Activated CD4-positive, alpha-beta memory T cell treated with anti-CD3 and anti-CD28 coated beads, Interleukin-2, amount 10 ng/mL, durations not matched to agents 7 days and 5 days (primary cell): ENCODE results near the gene RGS16. TPM values are rescaled to one million over a fixed set of nuclear protein-coding genes. Genes with fewer than 3 reads are reported as not detected.

ENCODE experiments used
- CTCF ChIA-PET: fragments of 350-600 bp; sonication (Branson Sonifier 250); formaldehyde crosslinking; loops from one replicate; lab custom pipeline; 2021; ENCODE audit warnings: antibody characterized with exemption, inconsistent platforms; lab: Charles Lee
- POLR2A ChIA-PET: fragments of 350-600 bp; sonication (Branson Sonifier 250); formaldehyde crosslinking; loops from one replicate; lab custom pipeline; 2021; ENCODE audit warnings: antibody characterized with exemption; lab: Charles Lee
- DNase-seq: peaks from one replicate; pipeline ENCODE4 v3.0.0-alpha.2; 2020
- H3K27ac Mint-ChIP-seq: one replicate; pipeline ENCODE4 v1.8.0; 2021; ENCODE audit warnings: mild to moderate bottlenecking, mixed read lengths
- H3K27me3 Mint-ChIP-seq: one replicate; pipeline ENCODE4 v1.8.0; 2021; ENCODE audit warnings: mixed read lengths
- H3K36me3 Mint-ChIP-seq: one replicate; pipeline ENCODE4 v1.8.0; 2021; ENCODE audit warnings: low read depth, mixed read lengths
- H3K4me1 Mint-ChIP-seq: one replicate; pipeline ENCODE4 v1.8.0; 2021; ENCODE audit warnings: mixed read lengths
- H3K4me3 Mint-ChIP-seq: one replicate; pipeline ENCODE4 v1.8.0; 2021; ENCODE audit warnings: mild to moderate bottlenecking, mixed read lengths
- H3K9me3 Mint-ChIP-seq: one replicate; pipeline ENCODE4 v1.8.0; 2021; ENCODE audit warnings: mixed read lengths
- total RNA-seq, 2 experiments: library from RNA; stranded (reverse); gene quantifications; one replicate each; pipeline ENCODE4 v1.2.3, GENCODE V29; 2021

RGS16 gene
- total RNA-seq, 2 experiments from 2014 or later = 6.4 to 6.9 TPM

- CTCF ChIA-PET = interaction anchor here (1.3 to 14.2 kb wide), 9 partner anchors 7 to 242 kb away, joined by 3 to 531 read pairs (median 8); partner anchors contain the start of genes NPL and RNASEL
- POLR2A ChIA-PET = interaction anchor here (0.7 to 7.2 kb wide), 4 partner anchors 13 to 188 kb away, joined by 3 to 79 read pairs (median 9); partner anchors contain the start of genes NPL and RNASEL
These were observed 2.3 kb downstream of the RGS16 start for GRCh38 chr1:182601913-182602312.

GRCh38 chr1:182601416-182601786 lies 2.8 kb downstream of the RGS16 start:
- CTCF ChIA-PET = interaction anchor here (0.7 to 14.2 kb wide), 13 partner anchors 6 to 516 kb away, joined by 3 to 531 read pairs (median 6); partner anchors contain the start of genes NPL and RNASEL
- peak; percentile 71 for DNase-seq
- Mint-ChIP-seq H3K27ac (no peak overlapping the region), H3K4me1 (peaks cover 4% of the 10 kb centered on the region), H3K27me3 (peaks cover 8% of the 10 kb centered on the region), H3K36me3 (peaks cover 12% of the 10 kb centered on the region), H3K9me3 (no peaks in the 10 kb centered on the region), H3K4me3 (no peak overlapping the region)
- POLR2A ChIA-PET = interaction anchor here (0.7 to 7.2 kb wide), 5 partner anchors 12 to 189 kb away, joined by 3 to 79 read pairs (median 8); partner anchors contain the start of genes NPL and RNASEL

More at GRCh38 chr1:182601913-182602312, 2.3 kb downstream of the RGS16 start:
- Mint-ChIP-seq H3K4me3 (no peak overlapping the region), H3K9me3 (no peaks in the 10 kb centered on the region), H3K27me3 (peaks cover 11% of the 10 kb centered on the region), H3K36me3 (peaks cover 12% of the 10 kb centered on the region), H3K4me1 (peaks cover 4% of the 10 kb centered on the region), H3K27ac (no peak overlapping the region)
- DNase-seq = no peak

GRCh38 chr1:182600745-182601415 lies 3.3 kb downstream of the RGS16 start:
- peaks cover 12% of the 10 kb centered on the region for H3K36me3 Mint-ChIP-seq
- H3K4me1 Mint-ChIP-seq = peaks cover 4% of the 10 kb centered on the region
- DNase-seq = no peak
- no peaks in the 10 kb centered on the region for H3K9me3 Mint-ChIP-seq
- H3K4me3 Mint-ChIP-seq = no peak overlapping the region
- H3K27ac Mint-ChIP-seq = no peak overlapping the region
- CTCF ChIA-PET = interaction anchor here (0.6 to 14.2 kb wide), 15 partner anchors 8 to 515 kb away, joined by 3 to 531 read pairs (median 4); partner anchors contain the start of genes NPL and RNASEL
- POLR2A ChIA-PET = interaction anchor here (0.7 to 7.2 kb wide), 7 partner anchors 12 to 189 kb away, joined by 3 to 79 read pairs (median 6); partner anchors contain the start of genes NPL and RNASEL
- H3K27me3 Mint-ChIP-seq = peaks cover 6% of the 10 kb centered on the region

- Mint-ChIP-seq H3K36me3 (peaks cover 12% of the 10 kb centered on the region), H3K9me3 (no peaks in the 10 kb centered on the region), H3K4me3 (no peak overlapping the region), H3K4me1 (peaks cover 4% of the 10 kb centered on the region), H3K27me3 (peaks cover 6% of the 10 kb centered on the region), H3K27ac (no peak overlapping the region)
- no peak for DNase-seq
- ChIA-PET POLR2A (interaction anchor here (1.1 to 2.3 kb wide), 6 partner anchors 11 to 187 kb away, joined by 4 to 10 read pairs (median 5); partner anchors contain the start of gene RNASEL), CTCF (interaction anchor here (0.7 to 14.2 kb wide), 14 partner anchors 8 to 515 kb away, joined by 3 to 531 read pairs (median 5); partner anchors contain the start of genes NPL and RNASEL)
These were observed 4.0 kb downstream of the RGS16 start for GRCh38 chr1:182600036-182600713.

GRCh38 chr1:182599339-182599738 lies 4.8 kb downstream of the RGS16 start:
- H3K36me3 Mint-ChIP-seq = peaks cover 12% of the 10 kb centered on the region
- H3K4me1 Mint-ChIP-seq = peaks cover 4% of the 10 kb centered on the region
- DNase-seq = peak; percentile 42
- H3K9me3 Mint-ChIP-seq = no peaks in the 10 kb centered on the region
- ChIA-PET POLR2A (interaction anchor here (1.1 to 2.3 kb wide), 5 partner anchors 11 to 188 kb away, joined by 4 to 10 read pairs (median 5); partner anchors contain the start of gene RNASEL), CTCF (interaction anchor here (0.7 to 14.2 kb wide), 9 partner anchors 8 to 187 kb away, joined by 3 to 531 read pairs (median 4); partner anchors contain the start of genes NPL and RNASEL)
- H3K27ac Mint-ChIP-seq = no peak overlapping the region
- H3K4me3 Mint-ChIP-seq = no peak overlapping the region
- H3K27me3 Mint-ChIP-seq = peaks cover 8% of the 10 kb centered on the region

GRCh38 chr1:182598296-182598695 lies 5.9 kb downstream of the RGS16 start:
- no peak for DNase-seq
- POLR2A ChIA-PET = interaction anchor here (0.9 to 2.3 kb wide), 3 partner anchors 9 to 188 kb away, joined by 3 to 10 read pairs (median 5); partner anchors contain the start of gene RNASEL
- no peak overlapping the region for H3K4me3 Mint-ChIP-seq
- H3K27me3 Mint-ChIP-seq = peaks cover 14% of the 10 kb centered on the region
- CTCF ChIA-PET = interaction anchor here (0.6 to 14.2 kb wide), 8 partner anchors 10 to 514 kb away, joined by 3 to 531 read pairs (median 4); partner anchors contain the start of genes NPL and RNASEL
- peaks cover 4% of the 10 kb centered on the region for H3K4me1 Mint-ChIP-seq
- peaks cover 12% of the 10 kb centered on the region for H3K36me3 Mint-ChIP-seq
- no peak overlapping the region for H3K27ac Mint-ChIP-seq
- H3K9me3 Mint-ChIP-seq = no peaks in the 10 kb centered on the region

GRCh38 chr1:182596934-182597333 lies 7.3 kb downstream of the RGS16 start:
- peaks cover 15% of the 10 kb centered on the region for H3K27me3 Mint-ChIP-seq
- ChIA-PET CTCF (interaction anchor here (1.5 to 14.2 kb wide), 5 partner anchors 8 to 512 kb away, joined by 3 to 531 read pairs (median 31); partner anchors contain the start of genes NPL, RGS16 and RNASEL), POLR2A (interaction anchor here (2.4 kb wide), 1 partner anchor 186 kb away, joined by 9 read pairs; no protein-coding TSS in a partner anchor)
- peaks cover 9% of the 10 kb centered on the region for H3K36me3 Mint-ChIP-seq
- no peak for DNase-seq
- H3K4me3 Mint-ChIP-seq = no peak overlapping the region
- H3K9me3 Mint-ChIP-seq = no peaks in the 10 kb centered on the region
- no peak overlapping the region for H3K27ac Mint-ChIP-seq
- peaks cover 4% of the 10 kb centered on the region for H3K4me1 Mint-ChIP-seq

- H3K27ac Mint-ChIP-seq = no peak overlapping the region
- POLR2A ChIA-PET = interaction anchor here (1.3 to 2.4 kb wide), 4 partner anchors 7 to 192 kb away, joined by 4 to 9 read pairs (median 6); no protein-coding TSS in a partner anchor
These were observed 8.4 kb downstream of the RGS16 start for GRCh38 chr1:182595641-182596240.

GRCh38 chr1:182589931-182590330 lies 14.3 kb downstream of the RGS16 start:
- Mint-ChIP-seq H3K27ac (peak overlapping the region; percentile 94), H3K36me3 (peaks cover 16% of the 10 kb centered on the region), H3K4me1 (peaks cover 29% of the 10 kb centered on the region), H3K4me3 (peak overlapping the region; percentile 94), H3K27me3 (peaks cover 11% of the 10 kb centered on the region), H3K9me3 (peaks cover 2% of the 10 kb centered on the region)
- DNase-seq = no peak
- POLR2A ChIA-PET = interaction anchor here (1.3 to 2.6 kb wide), 3 partner anchors 12 to 17 kb away, joined by 9 to 10 read pairs (median 9); no protein-coding TSS in a partner anchor
- CTCF ChIA-PET = interaction anchor here (1.1 to 5.2 kb wide), 5 partner anchors 8 to 505 kb away, joined by 3 to 49 read pairs (median 24); no protein-coding TSS in a partner anchor

More at GRCh38 chr1:182595641-182596240, 8.4 kb downstream of the RGS16 start:
- H3K36me3 Mint-ChIP-seq = peaks cover 9% of the 10 kb centered on the region
- no peak overlapping the region for H3K4me3 Mint-ChIP-seq
- CTCF ChIA-PET = interaction anchor here (0.5 to 14.2 kb wide), 31 partner anchors 7 to 1116 kb away, joined by 3 to 531 read pairs (median 4); partner anchors contain the start of genes NPL, RGS16 and RNASEL
- H3K9me3 Mint-ChIP-seq = no peaks in the 10 kb centered on the region
- DNase-seq = peak; percentile 68
- peaks cover 15% of the 10 kb centered on the region for H3K27me3 Mint-ChIP-seq
- H3K4me1 Mint-ChIP-seq = peaks cover 4% of the 10 kb centered on the region

GRCh38 chr1:182589520-182589919 lies 14.7 kb downstream of the RGS16 start:
- Mint-ChIP-seq H3K9me3 (peaks cover 2% of the 10 kb centered on the region), H3K27me3 (peaks cover 9% of the 10 kb centered on the region), H3K4me1 (peaks cover 29% of the 10 kb centered on the region), H3K4me3 (peak overlapping the region; percentile 94), H3K36me3 (peaks cover 16% of the 10 kb centered on the region), H3K27ac (peak overlapping the region; percentile 94)
- ChIA-PET CTCF (interaction anchor here (1.1 to 5.2 kb wide), 5 partner anchors 8 to 505 kb away, joined by 3 to 49 read pairs (median 24); no protein-coding TSS in a partner anchor), POLR2A (interaction anchor here (1.0 to 2.6 kb wide), 7 partner anchors 9 to 200 kb away, joined by 3 to 12 read pairs (median 9); partner anchors contain the start of gene NPL)
- no peak for DNase-seq
